H1 (cell line): Measurements from ENCODE around the gene ZBED5. TPM values are rescaled to one million over a fixed set of nuclear protein-coding genes. Genes with fewer than 3 reads are reported as not detected.
"Not testable (repeated sequence)": the region's sequence is repeated elsewhere in the genome, so short reads cannot be mapped to it uniquely, and the experiment has no call there.

Source experiments
- CTCF ChIA-PET: fragments of 300-600 bp; sonication (Branson Sonifier 250); formaldehyde crosslinking; loops from one replicate; lab custom pipeline; 2021; ENCODE audit not compliant: partially characterized antibody; lab: Charles Lee
- POLR2A ChIA-PET: fragments of 300-600 bp; sonication (Branson Sonifier 250); formaldehyde crosslinking; loops from one replicate; lab custom pipeline; 2021; ENCODE audit warnings: inconsistent platforms; ENCODE audit not compliant: partially characterized antibody; lab: Charles Lee
- DNase-seq, 2 experiments: peaks; one replicate each; pipeline versions ENCODE4 v3.0.0 to v3.0.0-alpha.2; 2010 to 2022; ENCODE audit warnings: low spot score in 2 of 2, low read depth in 1 of 2, mixed read lengths in 1 of 2
- FAIRE-seq: peaks from 2 replicates; lab custom pipeline; 2011; peaks lifted over from hg19 to GRCh38; lab: Jason Lieb, UNC
- H2AFZ ChIP-seq: 2 replicates; pipeline ENCODE4 v1.8.1; 2012; ENCODE audit warnings: low read length, inconsistent platforms
- H2AK5ac ChIP-seq: 2 replicates; pipeline ENCODE4 v1.6.1; 2013; ENCODE audit warnings: low read depth, low read length
- H2BK120ac ChIP-seq: replicated peaks from 2 replicates; pipeline ENCODE3; 2013; ENCODE audit warnings: low read depth, low read length, inconsistent platforms
- H2BK12ac ChIP-seq: 2 replicates; pipeline ENCODE4 v1.6.1; 2013; ENCODE audit warnings: low read depth, low read length
- H2BK15ac ChIP-seq: 2 replicates; pipeline ENCODE4 v1.6.1; 2013; ENCODE audit warnings: low read length
- H2BK20ac ChIP-seq: 2 replicates; pipeline ENCODE4 v1.6.1; 2013; ENCODE audit warnings: low read length
- H2BK5ac ChIP-seq: 2 replicates; pipeline ENCODE4 v1.6.1; 2013; ENCODE audit warnings: low read depth, low read length
- H3K14ac ChIP-seq: 2 replicates; pipeline ENCODE4 v1.6.1; 2013; ENCODE audit warnings: inconsistent platforms; ENCODE audit not compliant: insufficient read length
- H3K18ac ChIP-seq: 2 replicates; pipeline ENCODE4 v1.6.1; 2013; ENCODE audit warnings: low read length; ENCODE audit errors: extremely low read depth
- H3K23ac ChIP-seq: 2 replicates; pipeline ENCODE4 v1.6.1; 2013; ENCODE audit warnings: inconsistent platforms; ENCODE audit not compliant: insufficient read length
- H3K23me2 ChIP-seq: 2 replicates; pipeline ENCODE4 v1.6.1; 2013; ENCODE audit warnings: low read depth, low read length
- H3K27ac ChIP-seq: 2 replicates; pipeline ENCODE4 v1.6.1; 2011; ENCODE audit warnings: low read depth, low read length, inconsistent platforms
- H3K27me3 ChIP-seq, 4 experiments: replicated peaks in 1 of 4; 1 replicate in 1 of 4; 2 replicates in 3 of 4; pipeline versions ENCODE4 v1.6.1 to v1.8.1; 2011 to 2013; ENCODE audit warnings: low read length in 3 of 4, mild to moderate bottlenecking in 3 of 4, inconsistent platforms in 2 of 4, mixed read lengths in 2 of 4, moderate library complexity in 1 of 4; ENCODE audit not compliant: control insufficient read depth in 3 of 4, insufficient read depth in 3 of 4; ENCODE audit errors: extremely low read depth in 1 of 4
- H3K36me3 ChIP-seq, 4 experiments: 2 replicates each; pipeline versions ENCODE4 v1.6.1 to v1.8.1; 2011 to 2013; ENCODE audit warnings: mild to moderate bottlenecking in 4 of 4, low read length in 3 of 4, moderate library complexity in 2 of 4, control low read depth in 1 of 4, inconsistent platforms in 1 of 4; ENCODE audit not compliant: insufficient read depth in 4 of 4, control insufficient read depth in 2 of 4
- H3K4ac ChIP-seq: replicated peaks from 2 replicates; pipeline ENCODE3; 2013; ENCODE audit warnings: low read length, low read depth, mixed read lengths, inconsistent platforms; ENCODE audit not compliant: insufficient read length
- H3K4me1 ChIP-seq, 4 experiments: replicated peaks in 1 of 4; 1 replicate in 1 of 4; 2 replicates in 3 of 4; pipeline versions ENCODE4 v1.6.1 to v1.8.1; 2011 to 2013; ENCODE audit warnings: low read length in 3 of 4, inconsistent platforms in 2 of 4, mixed read lengths in 1 of 4; ENCODE audit not compliant: insufficient read depth in 4 of 4, control insufficient read depth in 3 of 4
- H3K4me2 ChIP-seq, 2 experiments: 2 replicates each; pipeline versions ENCODE4 v1.6.1 to v1.8.1; 2011 to 2013; ENCODE audit warnings: low read depth in 2 of 2, low read length in 2 of 2, control low read depth in 1 of 2, inconsistent platforms in 1 of 2, mild to moderate bottlenecking in 1 of 2; ENCODE audit not compliant: insufficient read depth in 1 of 2
- H3K4me3 ChIP-seq, 4 experiments: fragments of 200-600, 300-600 bp in 1 of 4; sonication (generic), shearing (Covaris generic), sonication (Bioruptor Twin) in 1 of 4; 2 replicates each; pipeline versions ENCODE4 v1.5.1 to v1.8.1; 2011 to 2016; ENCODE audit warnings: low read length in 4 of 4, low read depth in 3 of 4, control low read depth in 2 of 4, inconsistent platforms in 2 of 4, mild to moderate bottlenecking in 2 of 4, mixed read lengths in 1 of 4, moderate library complexity in 1 of 4; ENCODE audit not compliant: insufficient read depth in 2 of 4; ENCODE audit errors: extremely low read depth in 1 of 4
- H3K56ac ChIP-seq: replicated peaks from 2 replicates; pipeline ENCODE3; 2013; ENCODE audit warnings: low read depth, mild to moderate bottlenecking, mixed read lengths, low read length, inconsistent platforms; ENCODE audit not compliant: insufficient read length
- H3K79me1 ChIP-seq: 2 replicates; pipeline ENCODE4 v1.6.1; 2013; ENCODE audit warnings: low read depth, low read length, control low read depth
- H3K79me2 ChIP-seq, 2 experiments: 2 replicates each; pipeline versions ENCODE4 v1.6.1 to v1.8.1; 2012 to 2013; ENCODE audit warnings: low read length in 2 of 2, mild to moderate bottlenecking in 2 of 2, inconsistent platforms in 1 of 2; ENCODE audit not compliant: insufficient read depth in 2 of 2, control insufficient read depth in 1 of 2
- H3K9ac ChIP-seq, 4 experiments: replicated peaks in 1 of 4; 1 replicate in 1 of 4; 2 replicates in 3 of 4; pipeline versions ENCODE4 v1.6.1 to v1.8.1; 2011 to 2013; ENCODE audit warnings: low read depth in 3 of 4, low read length in 3 of 4, control low read depth in 2 of 4, mild to moderate bottlenecking in 2 of 4, moderate library complexity in 2 of 4, inconsistent platforms in 1 of 4; ENCODE audit errors: extremely low read depth in 1 of 4
- H3K9me3 ChIP-seq, 2 experiments: 2 replicates each; pipeline versions ENCODE4 v1.6.1 to v1.8.1; 2012 to 2013; ENCODE audit warnings: mild to moderate bottlenecking in 2 of 2, moderate library complexity in 2 of 2, control low read depth in 1 of 2, inconsistent platforms in 1 of 2, low read depth in 1 of 2, low read length in 1 of 2, mixed read lengths in 1 of 2; ENCODE audit not compliant: insufficient read depth in 2 of 2
- H4K20me1 ChIP-seq, 2 experiments: replicated peaks in 1 of 2; 2 replicates each; pipeline versions ENCODE3 to v1.8.1; 2011 to 2013; ENCODE audit warnings: inconsistent platforms in 2 of 2, low read length in 2 of 2, mild to moderate bottlenecking in 1 of 2; ENCODE audit not compliant: insufficient read depth in 2 of 2, control insufficient read depth in 1 of 2
- H4K5ac ChIP-seq: 2 replicates; pipeline ENCODE4 v1.6.1; 2013; ENCODE audit warnings: low read length, low read depth, mixed read lengths, inconsistent platforms; ENCODE audit not compliant: insufficient read length
- H4K8ac ChIP-seq: 2 replicates; pipeline ENCODE4 v1.8.0; 2013; ENCODE audit warnings: mild to moderate bottlenecking, moderate library complexity, low read length, inconsistent platforms; ENCODE audit not compliant: insufficient read depth; ENCODE audit errors: extremely low read depth
- H4K91ac ChIP-seq: replicated peaks from 2 replicates; pipeline ENCODE3; 2013; ENCODE audit warnings: low read length, mixed read lengths, inconsistent platforms; ENCODE audit not compliant: insufficient read length
- CEBPB ChIP-seq: IDR thresholded peaks from 2 replicates; pipeline ENCODE4 v1.6.1; 2012; ENCODE audit warnings: low read depth, low read length
- WGBS, 2 experiments: shearing (Covaris generic) in 1 of 2; methylation state at CpG; one replicate each; pipeline versions ENCODE4 v1.1.6 to v1.1.7; 2013 to 2015; ENCODE audit warnings: low lambda C conversion rate in 2 of 2, mixed read lengths in 2 of 2, inconsistent platforms in 1 of 2, low coverage in 1 of 2, missing lambda C conversion rate in 1 of 2; ENCODE audit not compliant: insufficient replicate concordance in 2 of 2, insufficient coverage in 1 of 2, insufficient read length in 1 of 2; ENCODE audit errors: extremely low coverage in 1 of 2, missing lambda C conversion rate in 1 of 2; 5-methylcytosine and 5-hydroxymethylcytosine counted together
- polyA plus RNA-seq, 7 experiments: library from polyadenylated mRNA; depleted of rRNA in 3 of 7; stranded (reverse) in 5 of 7; unstranded in 2 of 7; fragments of >200 nt in 5 of 7; fragments of 200-250 nt in 2 of 7; gene quantifications; 1 replicate in 5 of 7; 2 replicates in 1 of 7; 4 replicates in 1 of 7; pipeline versions ENCODE4 v1.2.1 to v1.2.3, GENCODE V29; 2011 to 2013; ENCODE audit warnings: missing spikeins in 2 of 7, mixed read lengths in 2 of 7
- total RNA-seq: library from RNA; stranded (reverse); fragmentation: NEBNext Ultra II Directional; extraction: Animal tissue kit (Norgen Biotek cat#: 25700); gene quantifications from 2 replicates; pipeline ENCODE4 v1.2.1, GENCODE V29; 2021

Gene ZBED5
- total and polyA plus RNA-seq, 2 of the 8 experiments (the other 6 are each of a cell fraction or from before 2014, with no cell fraction given): 54.2 to 94.7 TPM

GRCh38 chr11:10884292-10884691, 26.4 kb upstream of the ZBED5 start:
- POLR2A ChIA-PET, H3K23me2 ChIP-seq, H4K20me1 ChIP-seq, CTCF ChIA-PET, H2AK5ac ChIP-seq, H2BK12ac ChIP-seq, H3K4me3 ChIP-seq, H2BK5ac ChIP-seq, H3K4me1 ChIP-seq, H4K91ac ChIP-seq, H3K56ac ChIP-seq, H3K36me3 ChIP-seq, H2BK15ac ChIP-seq, H2AFZ ChIP-seq, H3K79me1 ChIP-seq, DNase-seq, H3K27me3 ChIP-seq, H3K4me2 ChIP-seq, H3K9me3 ChIP-seq, H4K8ac ChIP-seq, H3K27ac ChIP-seq, H3K4ac ChIP-seq, H3K23ac ChIP-seq, H2BK120ac ChIP-seq, H3K18ac ChIP-seq, H3K9ac ChIP-seq, H3K79me2 ChIP-seq, H3K14ac ChIP-seq, H2BK20ac ChIP-seq, FAIRE-seq, H4K5ac ChIP-seq: not testable (repeated sequence)
- 0 out of 2 replicates have a peak, but pooled peaks have one; percentile 10 for TF ChIP-seq CEBPB
- WGBS, 2 experiments: 95% methylated on average over 4 of the region's 4 CpGs; no CpG with 5 or more reads in 1 of the 2 experiments
